GM21576 (cell line): Measurements from ENCODE around the gene ZNF24.

Source experiments
- ATAC-seq: cut with Tn5 transposase; IDR thresholded peaks from one replicate; pipeline ENCODE4 v1.9.1; 2021; ENCODE audit warnings: mild to moderate bottlenecking, moderate library complexity; ENCODE audit not compliant: unreplicated experiment

The ZNF24 gene

GRCh38 chr18:35343936-35344735 lies at the start of gene ZNF24:
Gene ZNF24, minus strand, starts transcription at chr18:35344420. Its CDS starts 3,770 bp downstream, at chr18:35340650.
- peak; percentile 92 for ATAC-seq

- ATAC-seq = no peak
Measured at GRCh38 chr18:35393716-35394115, 49.5 kb upstream of the ZNF24 start.

- ATAC-seq = no peak
Measured at GRCh38 chr18:35392375-35392774, 48.2 kb upstream of the ZNF24 start.

DNA sequence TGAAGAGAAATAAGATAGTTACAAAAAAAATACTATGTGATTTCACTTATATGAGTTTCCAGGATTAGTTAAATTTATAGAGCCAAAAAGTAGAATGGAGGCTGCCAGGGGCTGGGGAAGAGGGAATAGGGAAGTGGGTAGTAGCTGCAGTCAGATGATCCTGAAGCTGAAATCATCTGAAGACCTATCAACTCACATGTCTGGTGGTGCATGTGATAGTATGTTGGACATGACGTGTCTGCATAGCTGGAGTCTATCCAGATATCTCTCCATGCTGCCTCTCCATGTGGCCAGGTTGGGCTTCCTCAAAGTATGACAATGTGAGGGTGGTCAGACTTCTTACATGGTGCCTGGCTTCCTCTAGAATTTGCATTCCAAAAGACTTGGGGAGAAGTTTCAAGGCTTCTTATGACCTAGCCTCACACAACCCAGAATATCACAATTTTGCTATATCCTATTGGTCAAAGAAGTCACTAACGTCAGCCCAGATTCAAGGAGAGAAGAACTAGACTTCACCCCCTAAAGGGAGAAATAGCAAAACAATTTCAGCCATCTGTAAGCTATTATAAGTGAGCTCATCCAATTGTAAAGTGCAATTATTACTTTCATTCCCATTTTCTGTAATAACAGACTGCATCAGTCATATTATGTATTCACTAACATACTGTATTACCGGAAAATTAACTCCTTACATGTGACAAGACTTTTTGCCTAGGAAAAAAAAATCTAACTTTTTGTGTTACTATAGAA lies 46.9 kb upstream of the ZNF24 start:
- no peak for ATAC-seq

DNA sequence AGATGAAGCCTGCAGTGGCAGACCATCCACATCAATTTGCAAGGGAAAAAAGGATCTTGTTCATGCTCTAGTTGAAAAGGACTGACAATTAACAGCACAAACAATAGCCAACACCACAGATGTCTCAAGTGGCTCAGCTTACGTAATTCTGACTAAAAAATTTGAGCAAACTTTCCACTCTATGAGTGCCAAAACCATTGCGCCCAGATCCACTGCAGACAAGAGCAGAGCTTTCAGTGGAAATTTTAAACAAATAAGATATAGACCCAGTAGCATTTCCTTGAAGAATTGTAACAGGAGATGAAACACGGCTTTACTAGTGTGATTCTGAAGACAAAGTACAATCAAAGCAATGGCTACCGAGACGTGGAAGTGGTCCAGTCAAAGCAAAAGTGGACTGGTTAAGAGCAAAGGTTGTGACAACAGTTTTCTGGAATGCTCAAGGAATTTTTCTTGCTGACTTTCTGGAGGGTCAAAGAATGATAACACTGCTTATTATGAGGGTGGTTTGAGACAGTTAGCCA lies 44.9 kb upstream of the ZNF24 start:
- ATAC-seq = no peak

GRCh38 chr18:35387152-35387571 lies 42.9 kb upstream of the ZNF24 start:
- ATAC-seq = no peak

DNA sequence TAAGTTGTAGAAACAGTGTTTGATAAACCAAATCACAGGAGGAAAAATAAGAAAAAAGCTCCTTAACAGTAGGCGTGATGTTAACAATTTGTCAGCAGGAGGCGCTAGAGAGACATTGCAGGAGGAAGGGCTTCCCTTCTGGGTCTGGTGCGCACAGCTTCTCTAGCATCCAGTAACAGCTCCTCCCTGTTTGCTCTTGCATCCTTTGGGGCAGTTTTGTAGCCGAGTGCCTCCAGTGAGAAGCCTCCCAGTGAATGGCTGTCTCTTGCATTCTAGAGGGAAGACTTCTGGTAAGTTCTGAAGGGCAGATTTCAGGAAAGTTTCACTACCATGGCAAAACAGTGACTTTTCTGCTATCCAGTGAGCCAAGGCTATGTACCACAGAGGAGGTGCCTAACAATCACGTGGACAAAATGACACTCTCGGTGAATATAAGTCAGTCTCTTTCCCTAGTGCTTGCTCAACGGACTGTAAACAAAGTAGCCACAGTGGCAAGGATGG lies 42.4 kb upstream of the ZNF24 start:
- peak; percentile 65 for ATAC-seq

- ATAC-seq = no peak
Measured at GRCh38 chr18:35383136-35383535, 38.9 kb upstream of the ZNF24 start.

DNA sequence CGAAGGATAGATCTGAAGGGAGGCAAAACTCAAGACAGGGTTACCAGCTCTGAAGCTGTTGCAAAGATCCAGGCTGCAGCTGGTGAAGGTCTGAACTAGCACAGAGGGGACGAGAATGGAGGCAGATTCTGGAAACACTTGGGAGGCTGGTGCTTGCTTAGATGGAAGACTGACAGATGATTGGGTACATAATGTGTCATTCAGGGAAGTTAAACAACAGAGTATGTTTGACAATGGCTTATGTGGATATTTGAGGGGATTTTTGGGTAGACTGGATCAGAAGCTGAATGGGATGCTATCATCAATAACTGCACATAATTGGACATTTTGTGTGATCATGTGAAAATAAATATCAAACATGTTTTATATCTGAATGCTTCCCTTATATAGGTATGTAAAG lies 35.2 kb upstream of the ZNF24 start:
- ATAC-seq = no peak

GRCh38 chr18:35378574-35378896 lies 34.3 kb upstream of the ZNF24 start:
- no peak for ATAC-seq

GRCh38 chr18:35377875-35378573 lies 33.8 kb upstream of the ZNF24 start:
- no peak for ATAC-seq

GRCh38 chr18:35376742-35377695 lies 32.8 kb upstream of the ZNF24 start, which contains the start of gene ZNF396:
Gene ZNF396, minus strand, starts transcription at chr18:35377337. Its CDS starts 3,045 bp downstream, at chr18:35374292.
- peak; percentile 78 for ATAC-seq

- peak; percentile 61 for ATAC-seq
Measured at GRCh38 chr18:35376393-35376741, 32.1 kb upstream of the ZNF24 start.

- no peak for ATAC-seq
Measured at GRCh38 chr18:35374708-35375107, 30.5 kb upstream of the ZNF24 start.

GRCh38 chr18:35371412-35372195 lies 27.4 kb upstream of the ZNF24 start:
- no peak for ATAC-seq

DNA sequence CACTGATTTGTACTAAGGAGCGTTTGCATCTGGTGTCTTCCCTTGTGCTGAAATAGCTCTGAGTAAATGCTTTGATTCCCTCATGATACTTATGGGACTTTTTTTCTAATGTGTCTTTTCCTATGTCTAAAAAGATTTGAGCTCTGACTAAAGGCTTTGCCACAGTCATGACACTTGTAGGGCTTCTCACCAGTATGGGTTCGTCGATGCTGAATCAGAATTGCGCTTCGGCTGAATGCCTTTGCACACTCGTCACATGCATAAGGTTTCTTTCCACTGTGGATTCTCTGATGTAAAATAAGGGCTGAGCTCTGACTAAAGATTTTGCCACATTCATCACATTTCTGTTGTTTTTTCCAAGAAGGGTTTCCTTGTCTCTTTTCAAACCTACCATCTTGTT lies 24.9 kb upstream of the ZNF24 start:
- ATAC-seq = no peak

GRCh38 chr18:35368595-35368994 lies 24.4 kb upstream of the ZNF24 start:
- ATAC-seq = no peak

DNA sequence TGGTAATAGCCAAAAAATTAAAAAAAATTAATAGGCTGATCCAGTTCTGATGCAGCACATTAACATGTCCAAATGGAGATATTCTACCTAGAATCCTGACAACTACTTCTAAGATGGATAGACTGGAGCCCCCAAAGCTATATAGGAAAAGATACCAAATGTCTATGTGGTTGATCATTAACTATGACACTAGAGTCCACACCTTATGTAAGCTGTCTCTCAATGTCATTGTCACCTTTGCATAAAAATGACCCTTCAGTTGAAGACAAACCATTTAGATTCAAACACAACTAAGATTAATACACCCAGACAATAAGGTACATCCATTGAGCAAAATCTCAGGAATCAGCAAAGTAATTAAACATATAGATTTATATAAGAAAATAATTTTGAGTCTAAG lies 18.3 kb upstream of the ZNF24 start:
- no peak for ATAC-seq

- ATAC-seq = no peak
Measured at GRCh38 chr18:35361570-35362321, 17.5 kb upstream of the ZNF24 start.
